HepG2 (cell line): Measurements from ENCODE around the gene ESRRG. TPM values are rescaled to one million over a fixed set of nuclear protein-coding genes. Genes with fewer than 3 reads are reported as not detected.

ENCODE experiments used
- ATAC-seq: fragments of 200-7000 bp; cut with Tn5 transposase; 3 replicates; pipeline ENCODE4 v1.9.1; 2020; ENCODE audit warnings: mild to moderate bottlenecking, moderate library complexity
- BruUV-seq: library from RNA; stranded (reverse); fragments of 400-500 nt; replicated peaks from 2 replicates; lab custom pipeline; 2021; lab: Mats Ljungman, UMichigan
- CTCF ChIA-PET: fragments of 300-600 bp; formaldehyde crosslinking; extraction: SDS; loops from one replicate; lab custom pipeline; 2021; ENCODE audit warnings: low total read pairs, inconsistent platforms, low intra/inter-chr PET ratio; lab: Yijun Ruan, JAX
- POLR2A ChIA-PET: fragments of 350-600 bp; sonication (Branson Sonifier 250); formaldehyde crosslinking; loops from one replicate; lab custom pipeline; 2020; ENCODE audit warnings: antibody characterized with exemption, inconsistent platforms; lab: Yijun Ruan, JAX
- DNase-seq: peaks from one replicate; pipeline ENCODE4 v3.0.0-alpha.2; 2015; ENCODE audit warnings: low spot score
- FAIRE-seq: peaks from 3 replicates; lab custom pipeline; 2011; peaks lifted over from hg19 to GRCh38; lab: Jason Lieb, UNC
- H2AFZ ChIP-seq: one replicate; pipeline ENCODE4 v1.6.1; 2011; ENCODE audit warnings: low read length, inconsistent platforms
- H3K27ac ChIP-seq: fragments of 300-600 bp; 3 replicates; pipeline ENCODE4 v1.8.0; 2011; ENCODE audit warnings: mixed run types, mild to moderate bottlenecking, mixed read lengths, low read length, inconsistent platforms; ENCODE audit not compliant: insufficient read depth; ENCODE audit errors: extremely low read length
- H3K27me3 ChIP-seq, 2 experiments: fragments of 200-600 bp in 1 of 2; 2 replicates in 1 of 2; 3 replicates in 1 of 2; pipeline versions ENCODE4 v1.6.0 to v1.8.0; 2011; ENCODE audit warnings: low read length in 2 of 2, mild to moderate bottlenecking in 2 of 2, moderate library complexity in 2 of 2, inconsistent platforms in 1 of 2; ENCODE audit not compliant: insufficient read depth in 2 of 2, control insufficient read depth in 1 of 2
- H3K36me3 ChIP-seq, 2 experiments: fragments of 200-600 bp in 1 of 2; replicated peaks in 1 of 2; 2 replicates in 1 of 2; 3 replicates in 1 of 2; pipeline versions ENCODE4 v1.5.1 to v1.8.0; 2011; ENCODE audit warnings: low read length in 2 of 2, inconsistent platforms in 1 of 2; ENCODE audit not compliant: insufficient read depth in 2 of 2, control insufficient read depth in 1 of 2
- H3K4me1 ChIP-seq: 2 replicates; pipeline ENCODE4 v1.5.1; 2012; ENCODE audit warnings: low read length, inconsistent platforms; ENCODE audit not compliant: insufficient read depth
- H3K4me2 ChIP-seq: 2 replicates; pipeline ENCODE4 v1.6.0; 2011; ENCODE audit warnings: low read depth, low read length, inconsistent platforms
- H3K4me3 ChIP-seq, 3 experiments: fragments of 200-600 bp in 1 of 3; sonication (generic), shearing (Covaris generic) in 1 of 3; replicated peaks in 1 of 3; 2 replicates each; pipeline ENCODE4 v1.5.1; 2011 to 2016; ENCODE audit warnings: low read length in 3 of 3, inconsistent platforms in 2 of 3, low read depth in 2 of 3, mild to moderate bottlenecking in 2 of 3, control low read depth in 1 of 3, mixed read lengths in 1 of 3; ENCODE audit not compliant: insufficient read depth in 1 of 3
- H3K79me2 ChIP-seq: one replicate; pipeline ENCODE4 v1.6.1; 2011; ENCODE audit warnings: low read length, inconsistent platforms; ENCODE audit not compliant: insufficient read depth
- H3K9ac ChIP-seq: 2 replicates; pipeline ENCODE4 v1.6.0; 2011; ENCODE audit warnings: mild to moderate bottlenecking, low read depth, low read length, inconsistent platforms; ENCODE audit not compliant: insufficient read depth
- H3K9me3 ChIP-seq: 2 replicates; pipeline ENCODE4 v1.5.1; 2012; ENCODE audit warnings: mild to moderate bottlenecking, low read length
- H4K20me1 ChIP-seq: 2 replicates; pipeline ENCODE4 v1.6.0; 2011; ENCODE audit warnings: inconsistent platforms, mild to moderate bottlenecking, low read length, moderate library complexity; ENCODE audit not compliant: insufficient read depth
- ARNT ChIP-seq: fragments of 450-650 bp; IDR thresholded peaks from 2 replicates; pipeline ENCODE4 v1.6.1; 2017
- JDP2 ChIP-seq: sonication (generic); formaldehyde crosslinking; IDR thresholded peaks from 2 replicates; pipeline ENCODE4 v1.8.1; 2022; ENCODE audit warnings: missing genetic modification reagents, borderline replicate concordance
- KMT2A ChIP-seq: sonication (generic); formaldehyde crosslinking; IDR thresholded peaks from 2 replicates; pipeline ENCODE4 v1.4.0; 2020; ENCODE audit warnings: missing genetic modification reagents
- PAF1 ChIP-seq: IDR thresholded peaks from 2 replicates; pipeline ENCODE4 v1.6.1; 2016; ENCODE audit warnings: missing genetic modification reagents, missing compliant biosample characterization
- SAFB2 ChIP-seq: sonication (generic); formaldehyde crosslinking; IDR thresholded peaks from 2 replicates; pipeline ENCODE4 v1.5.1; 2020; ENCODE audit warnings: missing genetic modification reagents, low read depth, mild to moderate bottlenecking, borderline replicate concordance
- ZMYM3 ChIP-seq: sonication (generic); formaldehyde crosslinking; IDR thresholded peaks from 2 replicates; pipeline ENCODE4 v1.5.1; 2020; ENCODE audit warnings: mild to moderate bottlenecking, missing genetic modification reagents
- ZNF333 ChIP-seq: sonication (generic); formaldehyde crosslinking; IDR thresholded peaks from 2 replicates; pipeline ENCODE4 v1.4.0; 2020; ENCODE audit warnings: mild to moderate bottlenecking, missing genetic modification reagents, borderline replicate concordance
- ZNF773 ChIP-seq: sonication (generic); formaldehyde crosslinking; IDR thresholded peaks from 2 replicates; pipeline ENCODE4 v1.4.0; 2020; ENCODE audit warnings: missing genetic modification reagents, borderline replicate concordance
- WGBS: methylation state at CpG from one replicate; pipeline ENCODE4 v1.1.6; 2017; ENCODE audit warnings: low lambda C conversion rate; 5-methylcytosine and 5-hydroxymethylcytosine counted together
- in situ Hi-C: cut with HindIII; loops from 2 replicates; pipeline ENCODE4 v1.10.0; 2017; ENCODE audit warnings: low pct_unique_long_range_greater_than_20kb; ENCODE audit not compliant: extremely low pct_ligation_motif_present
- intact Hi-C: fragments of 100-400 bp; cut with micrococcal nuclease; formaldehyde crosslinking; loops from one replicate; pipeline ENCODE4 v1.10.0; 2022; ENCODE audit not compliant: unreplicated experiment
- polyA plus RNA-seq, 8 experiments: library from polyadenylated mRNA; depleted of rRNA in 3 of 8; stranded (reverse) in 7 of 8; unstranded in 1 of 8; fragments of >200 nt; fragmentation: Illumina TruSeq in 4 of 8; extraction: Trizol in 4 of 8; gene quantifications; 2 replicates each; pipeline versions ENCODE4 v1.2.1 to v1.2.3, GENCODE V29; 2011 to 2016; ENCODE audit warnings: low read depth in 4 of 8, missing spikeins in 1 of 8, mixed read lengths in 1 of 8; ENCODE audit not compliant: insufficient read depth in 1 of 8
- total RNA-seq, 5 experiments: library from RNA; depleted of rRNA; stranded (reverse); fragments of >200 nt; fragmentation: Illumina TruSeq; extraction: Trizol; gene quantifications; 2 replicates each; pipeline ENCODE4 v1.2.3, GENCODE V29; 2016; ENCODE audit warnings: low read depth in 1 of 5
- TF ChIP-seq, protein P1 (sequence below): sonication (generic); formaldehyde crosslinking; IDR thresholded peaks from 2 replicates; pipeline ENCODE4 v1.9.0; 2022; ENCODE audit warnings: low read depth, missing genetic modification reagents
- TF ChIP-seq, protein P2 (sequence below): sonication (generic); formaldehyde crosslinking; IDR thresholded peaks from 2 replicates; pipeline ENCODE4 v1.5.0; 2020; ENCODE audit warnings: missing genetic modification reagents
- TF ChIP-seq, protein P3 (sequence below): sonication (generic); formaldehyde crosslinking; IDR thresholded peaks from 2 replicates; pipeline ENCODE4 v1.4.0; 2020; ENCODE audit warnings: missing genetic modification reagents
- TF ChIP-seq, protein P4 (sequence below): sonication (generic); formaldehyde crosslinking; IDR thresholded peaks from 2 replicates; pipeline ENCODE4 v1.8.0; 2023; ENCODE audit warnings: mild to moderate bottlenecking, missing genetic modification reagents

Gene ESRRG
- total and polyA plus RNA-seq, 2 of the 13 experiments (the other 11 are each of a cell fraction or from before 2014, with no cell fraction given) = not detected

DNA sequence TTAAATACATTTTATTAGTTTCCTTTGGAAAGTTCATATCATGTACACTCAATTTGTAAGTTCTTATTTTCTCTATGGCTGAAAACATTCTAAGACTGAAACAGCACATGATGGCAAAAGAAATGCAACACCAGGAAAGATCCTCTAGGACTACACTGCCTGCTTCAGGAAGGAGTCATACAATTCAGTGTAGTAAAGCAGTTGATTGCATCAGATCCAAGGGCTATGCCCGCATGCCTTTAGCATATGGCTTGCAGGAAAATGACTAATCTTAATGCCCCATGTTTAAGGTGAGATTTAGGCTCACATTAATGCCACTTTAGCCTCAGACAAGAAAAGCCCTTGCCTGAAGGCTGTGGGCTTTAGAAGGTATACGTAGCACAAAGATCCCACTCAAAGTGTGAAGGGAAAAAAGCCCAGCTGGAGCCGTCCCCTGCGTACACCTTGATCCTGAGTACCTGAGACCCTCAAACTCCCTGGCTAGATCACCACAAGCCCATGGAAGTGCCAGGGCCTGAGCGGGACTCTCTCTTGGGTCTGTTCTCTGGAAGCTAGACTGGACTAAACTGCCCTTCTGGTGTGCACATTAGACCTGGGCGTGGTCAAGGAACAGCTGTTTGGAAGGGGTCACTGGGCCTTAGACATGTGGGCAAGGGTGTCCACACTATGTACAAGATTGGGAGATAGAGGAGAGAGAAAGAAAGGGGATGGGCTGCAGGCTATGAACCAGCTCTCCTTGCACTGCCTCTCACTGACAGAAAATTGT, 52.9 kb downstream of the ESRRG start (continued):
- TF ChIP-seq, protein P1, sequence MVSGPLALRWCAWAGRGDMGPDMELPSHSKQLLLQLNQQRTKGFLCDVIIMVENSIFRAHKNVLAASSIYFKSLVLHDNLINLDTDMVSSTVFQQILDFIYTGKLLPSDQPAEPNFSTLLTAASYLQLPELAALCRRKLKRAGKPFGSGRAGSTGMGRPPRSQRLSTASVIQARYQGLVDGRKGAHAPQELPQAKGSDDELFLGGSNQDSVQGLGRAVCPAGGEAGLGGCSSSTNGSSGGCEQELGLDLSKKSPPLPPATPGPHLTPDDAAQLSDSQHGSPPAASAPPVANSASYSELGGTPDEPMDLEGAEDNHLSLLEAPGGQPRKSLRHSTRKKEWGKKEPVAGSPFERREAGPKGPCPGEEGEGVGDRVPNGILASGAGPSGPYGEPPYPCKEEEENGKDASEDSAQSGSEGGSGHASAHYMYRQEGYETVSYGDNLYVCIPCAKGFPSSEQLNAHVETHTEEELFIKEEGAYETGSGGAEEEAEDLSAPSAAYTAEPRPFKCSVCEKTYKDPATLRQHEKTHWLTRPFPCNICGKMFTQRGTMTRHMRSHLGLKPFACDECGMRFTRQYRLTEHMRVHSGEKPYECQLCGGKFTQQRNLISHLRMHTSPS (CRISPR knock-in tag) = no peak
- TF ChIP-seq ZMYM3 (CRISPR knock-in tag) (no peak), SAFB2 (CRISPR knock-in tag) (no peak), ARNT (no peak), ZNF333 (CRISPR knock-in tag) (no peak), PAF1 (CRISPR knock-in tag) (no peak)

DNA sequence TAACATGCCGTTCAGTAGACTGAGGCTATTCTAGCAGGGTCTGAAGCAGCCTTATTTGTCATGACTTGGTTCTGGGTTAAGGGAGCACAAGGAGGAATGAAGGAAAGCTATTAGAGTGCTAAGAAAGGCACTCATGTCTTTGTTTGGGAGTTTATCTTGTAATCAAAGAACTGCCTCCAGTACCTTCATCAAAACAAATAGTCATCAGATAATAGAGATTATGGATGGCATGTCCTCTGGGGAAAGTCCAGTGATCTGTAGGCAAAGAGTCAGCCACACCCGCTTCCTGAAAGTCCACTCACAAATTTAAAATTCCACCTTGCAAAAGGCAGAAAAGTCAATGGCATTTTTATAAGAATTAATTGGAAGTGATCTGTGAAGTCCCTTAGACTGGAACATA, 56.8 kb downstream of the ESRRG start:
- FAIRE-seq (no peak), ATAC-seq (no peak), DNase-seq (no peak)
- no peaks in the 10 kb centered on the region for H3K27me3 ChIP-seq
- CTCF ChIA-PET = no interaction called here
- no peak overlapping the region for H3K9ac ChIP-seq
- H2AFZ ChIP-seq = no peak overlapping the region
- H3K9me3 ChIP-seq = no peaks in the 10 kb centered on the region
- intact Hi-C loops (no loop called here), in situ Hi-C loops (no loop called here)
- no TSS peak for BruUV-seq
- H4K20me1 ChIP-seq = no peaks in the 10 kb centered on the region
- H3K4me2 ChIP-seq = no peak overlapping the region
- no peaks in the 10 kb centered on the region for H3K4me1 ChIP-seq
- POLR2A ChIA-PET = no interaction called here
- no peaks in the 10 kb centered on the region for H3K79me2 ChIP-seq
- 31% methylated on average over 2 of the region's 2 CpGs for WGBS
- no peaks in the 10 kb centered on the region for H3K36me3 ChIP-seq
- no peak for TF ChIP-seq JDP2 (CRISPR knock-in tag)
- TF ChIP-seq, protein P2, sequence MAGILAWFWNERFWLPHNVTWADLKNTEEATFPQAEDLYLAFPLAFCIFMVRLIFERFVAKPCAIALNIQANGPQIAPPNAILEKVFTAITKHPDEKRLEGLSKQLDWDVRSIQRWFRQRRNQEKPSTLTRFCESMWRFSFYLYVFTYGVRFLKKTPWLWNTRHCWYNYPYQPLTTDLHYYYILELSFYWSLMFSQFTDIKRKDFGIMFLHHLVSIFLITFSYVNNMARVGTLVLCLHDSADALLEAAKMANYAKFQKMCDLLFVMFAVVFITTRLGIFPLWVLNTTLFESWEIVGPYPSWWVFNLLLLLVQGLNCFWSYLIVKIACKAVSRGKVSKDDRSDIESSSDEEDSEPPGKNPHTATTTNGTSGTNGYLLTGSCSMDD (CRISPR knock-in tag) = no peak
- TF ChIP-seq, protein P3, sequence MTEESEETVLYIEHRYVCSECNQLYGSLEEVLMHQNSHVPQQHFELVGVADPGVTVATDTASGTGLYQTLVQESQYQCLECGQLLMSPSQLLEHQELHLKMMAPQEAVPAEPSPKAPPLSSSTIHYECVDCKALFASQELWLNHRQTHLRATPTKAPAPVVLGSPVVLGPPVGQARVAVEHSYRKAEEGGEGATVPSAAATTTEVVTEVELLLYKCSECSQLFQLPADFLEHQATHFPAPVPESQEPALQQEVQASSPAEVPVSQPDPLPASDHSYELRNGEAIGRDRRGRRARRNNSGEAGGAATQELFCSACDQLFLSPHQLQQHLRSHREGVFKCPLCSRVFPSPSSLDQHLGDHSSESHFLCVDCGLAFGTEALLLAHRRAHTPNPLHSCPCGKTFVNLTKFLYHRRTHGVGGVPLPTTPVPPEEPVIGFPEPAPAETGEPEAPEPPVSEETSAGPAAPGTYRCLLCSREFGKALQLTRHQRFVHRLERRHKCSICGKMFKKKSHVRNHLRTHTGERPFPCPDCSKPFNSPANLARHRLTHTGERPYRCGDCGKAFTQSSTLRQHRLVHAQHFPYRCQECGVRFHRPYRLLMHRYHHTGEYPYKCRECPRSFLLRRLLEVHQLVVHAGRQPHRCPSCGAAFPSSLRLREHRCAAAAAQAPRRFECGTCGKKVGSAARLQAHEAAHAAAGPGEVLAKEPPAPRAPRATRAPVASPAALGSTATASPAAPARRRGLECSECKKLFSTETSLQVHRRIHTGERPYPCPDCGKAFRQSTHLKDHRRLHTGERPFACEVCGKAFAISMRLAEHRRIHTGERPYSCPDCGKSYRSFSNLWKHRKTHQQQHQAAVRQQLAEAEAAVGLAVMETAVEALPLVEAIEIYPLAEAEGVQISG = no peak
- no peak for TF ChIP-seq KMT2A
- no peak for TF ChIP-seq ZNF773 (CRISPR knock-in tag)
- TF ChIP-seq, protein P4, sequence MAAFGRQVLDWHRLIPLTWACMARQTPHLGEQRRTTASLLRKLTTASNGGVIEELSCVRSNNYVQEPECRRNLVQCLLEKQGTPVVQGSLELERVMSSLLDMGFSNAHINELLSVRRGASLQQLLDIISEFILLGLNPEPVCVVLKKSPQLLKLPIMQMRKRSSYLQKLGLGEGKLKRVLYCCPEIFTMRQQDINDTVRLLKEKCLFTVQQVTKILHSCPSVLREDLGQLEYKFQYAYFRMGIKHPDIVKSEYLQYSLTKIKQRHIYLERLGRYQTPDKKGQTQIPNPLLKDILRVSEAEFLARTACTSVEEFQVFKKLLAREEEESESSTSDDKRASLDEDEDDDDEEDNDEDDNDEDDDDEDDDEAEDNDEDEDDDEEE (CRISPR knock-in tag) = no peak
- H3K4me3 ChIP-seq = no peak overlapping the region
- H3K27ac ChIP-seq = no peak overlapping the region
